Natural killer cell (primary cell): ENCODE measurements around the gene EYS. TPM values are rescaled to one million over a fixed set of nuclear protein-coding genes. Genes with fewer than 3 reads are reported as not detected.

Source experiments
- ATAC-seq, 3 donors: fragments of 150-1000 bp in 2 of 3; fragments of 200-7000 bp in 1 of 3; cut with Tn5 transposase; 1 replicate in 1 of 3; 2 replicates in 2 of 3; pipeline ENCODE4 v1.10.0; 2021; ENCODE audit warnings: mild to moderate bottlenecking in 2 of 3, moderate library complexity in 2 of 3
- DNase-seq, 2 donors: peaks; one replicate each; pipeline versions ENCODE4 v3.0.0 to v3.0.0-alpha.2; 2013 to 2021; ENCODE audit warnings: mixed read lengths in 1 of 2
- H3K27ac ChIP-seq: one replicate; pipeline ENCODE4 v1.5.1; 2013; ENCODE audit warnings: mild to moderate bottlenecking, low read length
- H3K27me3 ChIP-seq: one replicate; pipeline ENCODE4 v1.6.1; 2013; ENCODE audit warnings: low read length; ENCODE audit not compliant: control insufficient read depth, insufficient read depth
- H3K36me3 ChIP-seq: one replicate; pipeline ENCODE4 v1.6.1; 2013; ENCODE audit warnings: low read length; ENCODE audit not compliant: control insufficient read depth, insufficient read depth
- H3K4me1 ChIP-seq: one replicate; pipeline ENCODE4 v1.6.1; 2013; ENCODE audit warnings: low read length; ENCODE audit not compliant: control insufficient read depth, insufficient read depth
- H3K4me3 ChIP-seq: one replicate; pipeline ENCODE4 v1.5.1; 2013; ENCODE audit warnings: low read length
- H3K9me3 ChIP-seq: one replicate; pipeline ENCODE4 v1.6.1; 2013; ENCODE audit warnings: low read length; ENCODE audit not compliant: control insufficient read depth, insufficient read depth
- H3K27ac Mint-ChIP-seq, 2 donors: one replicate each; pipeline ENCODE4 v1.8.0; 2022; ENCODE audit warnings: mild to moderate bottlenecking in 2 of 2, mixed read lengths in 2 of 2, moderate library complexity in 1 of 2
- H3K27me3 Mint-ChIP-seq, 2 donors: one replicate each; pipeline ENCODE4 v1.8.0; 2022; ENCODE audit warnings: low read depth in 2 of 2, mixed read lengths in 2 of 2
- H3K36me3 Mint-ChIP-seq: one replicate; pipeline ENCODE4 v1.8.0; 2022; ENCODE audit warnings: mixed read lengths
- H3K4me1 Mint-ChIP-seq, 2 donors: one replicate each; pipeline ENCODE4 v1.8.0; 2022; ENCODE audit warnings: mixed read lengths in 2 of 2
- H3K4me3 Mint-ChIP-seq: one replicate; pipeline ENCODE4 v1.8.0; 2022; ENCODE audit warnings: mild to moderate bottlenecking, moderate library complexity, mixed read lengths
- H3K9me3 Mint-ChIP-seq, 2 donors: one replicate each; pipeline ENCODE4 v1.8.0; 2022; ENCODE audit warnings: mixed read lengths in 2 of 2
- WGBS: methylation state at CpG from one replicate; pipeline ENCODE4 v1.1.7; 2013; ENCODE audit warnings: missing lambda C conversion rate; ENCODE audit not compliant: insufficient coverage; 5-methylcytosine and 5-hydroxymethylcytosine counted together
- intact Hi-C: fragments of 100-400 bp; cut with micrococcal nuclease; formaldehyde crosslinking; loops from one replicate; pipeline ENCODE4 v1.14.2; 2022
- total RNA-seq, 4 donors: library from RNA; stranded (reverse); fragments of 120-200 nt in 1 of 4; gene quantifications; one replicate each; pipeline versions ENCODE4 v1.2.3 to v1.2.4, GENCODE V29; 2013 to 2022
- TF ChIP-seq, protein P1 (sequence below): fragments of 200-600 bp; IDR thresholded peaks from one replicate; pipeline ENCODE4 v1.8.0; 2022; ENCODE audit warnings: antibody characterized with exemption

The EYS gene
- total RNA-seq, 3 donors from 2014 or later (not counting 1 experiment from before 2014, with no cell fraction given), result 0.55 TPM; not detected in 2

- DNase-seq, result no peak
- ATAC-seq, result no peak
- H3K4me1 Mint-ChIP-seq, result no peaks in the 10 kb centered on the region
- H3K27ac Mint-ChIP-seq, result no peak overlapping the region
- intact Hi-C loops, result no loop called here
- Histone ChIP-seq H3K36me3 (no peaks in the 10 kb centered on the region), H3K4me1 (no peaks in the 10 kb centered on the region), H3K9me3 (no peaks in the 10 kb centered on the region), H3K27ac (no peak overlapping the region), H3K27me3 (no peaks in the 10 kb centered on the region), H3K4me3 (no peak overlapping the region)
- peaks cover 7% of the 10 kb centered on the region for H3K36me3 Mint-ChIP-seq
- H3K27me3 Mint-ChIP-seq, result no peaks in the 10 kb centered on the region
- no CpG with 5 or more reads among the region's 2 CpGs for WGBS
- H3K9me3 Mint-ChIP-seq, result peaks cover 3 to 14% of the 10 kb centered on the region in 2 donors
- TF ChIP-seq, protein P1, sequence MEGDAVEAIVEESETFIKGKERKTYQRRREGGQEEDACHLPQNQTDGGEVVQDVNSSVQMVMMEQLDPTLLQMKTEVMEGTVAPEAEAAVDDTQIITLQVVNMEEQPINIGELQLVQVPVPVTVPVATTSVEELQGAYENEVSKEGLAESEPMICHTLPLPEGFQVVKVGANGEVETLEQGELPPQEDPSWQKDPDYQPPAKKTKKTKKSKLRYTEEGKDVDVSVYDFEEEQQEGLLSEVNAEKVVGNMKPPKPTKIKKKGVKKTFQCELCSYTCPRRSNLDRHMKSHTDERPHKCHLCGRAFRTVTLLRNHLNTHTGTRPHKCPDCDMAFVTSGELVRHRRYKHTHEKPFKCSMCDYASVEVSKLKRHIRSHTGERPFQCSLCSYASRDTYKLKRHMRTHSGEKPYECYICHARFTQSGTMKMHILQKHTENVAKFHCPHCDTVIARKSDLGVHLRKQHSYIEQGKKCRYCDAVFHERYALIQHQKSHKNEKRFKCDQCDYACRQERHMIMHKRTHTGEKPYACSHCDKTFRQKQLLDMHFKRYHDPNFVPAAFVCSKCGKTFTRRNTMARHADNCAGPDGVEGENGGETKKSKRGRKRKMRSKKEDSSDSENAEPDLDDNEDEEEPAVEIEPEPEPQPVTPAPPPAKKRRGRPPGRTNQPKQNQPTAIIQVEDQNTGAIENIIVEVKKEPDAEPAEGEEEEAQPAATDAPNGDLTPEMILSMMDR, result no peak
- H3K4me3 Mint-ChIP-seq, result no peak overlapping the region
These were observed 654.4 kb downstream of the EYS start for GRCh38 chr6:65052626-65053025.

DNA sequence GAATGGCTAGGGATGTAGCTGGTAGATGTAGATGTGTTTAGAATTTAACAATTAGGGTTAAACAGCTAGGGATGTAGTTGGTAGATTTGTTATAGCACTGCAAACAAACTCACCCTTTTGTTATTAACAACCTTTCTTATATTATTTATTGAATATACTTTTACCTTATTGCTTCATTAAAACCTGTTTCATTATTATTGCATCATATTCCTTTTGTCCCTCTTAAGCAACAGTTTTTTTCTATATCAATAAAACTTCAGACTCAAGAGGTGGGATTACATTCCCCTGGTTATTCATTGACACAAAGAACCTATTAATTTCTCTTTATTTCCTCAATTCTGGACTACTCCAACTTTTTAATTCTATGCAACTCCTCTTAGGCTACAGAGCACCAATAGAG lies 661.2 kb downstream of the EYS start:
- Histone ChIP-seq H3K27ac (no peak overlapping the region), H3K27me3 (no peaks in the 10 kb centered on the region), H3K9me3 (no peaks in the 10 kb centered on the region), H3K4me3 (no peak overlapping the region), H3K36me3 (no peaks in the 10 kb centered on the region), H3K4me1 (no peaks in the 10 kb centered on the region)
- intact Hi-C loops, result no loop called here
- no peak for DNase-seq
- TF ChIP-seq, protein P1, result no peak
- no peaks in the 10 kb centered on the region for H3K27me3 Mint-ChIP-seq
- H3K36me3 Mint-ChIP-seq, result peaks cover 7% of the 10 kb centered on the region
- peaks cover 15 to 23% of the 10 kb centered on the region in 2 donors for H3K9me3 Mint-ChIP-seq
- ATAC-seq, result no peak
- no peak overlapping the region for H3K27ac Mint-ChIP-seq
- H3K4me1 Mint-ChIP-seq, result no peaks in the 10 kb centered on the region
- H3K4me3 Mint-ChIP-seq, result no peak overlapping the region

- peaks cover 5 to 16% of the 10 kb centered on the region in 2 donors for H3K9me3 Mint-ChIP-seq
- Histone ChIP-seq H3K27me3 (no peaks in the 10 kb centered on the region), H3K9me3 (peaks cover 6% of the 10 kb centered on the region), H3K4me1 (no peaks in the 10 kb centered on the region), H3K27ac (no peak overlapping the region), H3K36me3 (no peaks in the 10 kb centered on the region), H3K4me3 (no peak overlapping the region)
- H3K4me3 Mint-ChIP-seq, result no peak overlapping the region
- TF ChIP-seq, protein P1, result no peak
- WGBS, result 88% methylated on average over 1 of the region's 1 CpG
- H3K27ac Mint-ChIP-seq, result no peak overlapping the region
- no peaks in the 10 kb centered on the region for H3K4me1 Mint-ChIP-seq
- ATAC-seq (no peak), DNase-seq (no peak)
- no peaks in the 10 kb centered on the region for H3K27me3 Mint-ChIP-seq
- H3K36me3 Mint-ChIP-seq, result no peaks in the 10 kb centered on the region
- intact Hi-C loops, result no loop called here
These were observed 693.0 kb downstream of the EYS start for GRCh38 chr6:65014006-65014405.

GRCh38 chr6:65006788-65007187 lies 700.2 kb downstream of the EYS start:
- Mint-ChIP-seq H3K4me3 (no peak overlapping the region), H3K27ac (no peak overlapping the region), H3K27me3 (no peaks in the 10 kb centered on the region), H3K4me1 (no peaks in the 10 kb centered on the region), H3K9me3 (peaks cover 11 to 25% of the 10 kb centered on the region in 2 donors), H3K36me3 (peaks cover 11% of the 10 kb centered on the region)
- WGBS, result 84% methylated on average over 2 of the region's 2 CpGs
- TF ChIP-seq, protein P1, result no peak
- Histone ChIP-seq H3K27ac (no peak overlapping the region), H3K27me3 (no peaks in the 10 kb centered on the region), H3K4me3 (no peak overlapping the region), H3K4me1 (no peaks in the 10 kb centered on the region), H3K9me3 (peaks cover 19% of the 10 kb centered on the region), H3K36me3 (no peaks in the 10 kb centered on the region)
- no peak for DNase-seq
- no peak for ATAC-seq
- intact Hi-C loops, result no loop called here
